HG03520 (cell line): Measurements from ENCODE around the gene TSACC.

Source experiments
- ATAC-seq: cut with Tn5 transposase; IDR thresholded peaks from one replicate; pipeline ENCODE4 v1.9.1; 2021; ENCODE audit warnings: mild to moderate bottlenecking, moderate library complexity; ENCODE audit not compliant: unreplicated experiment

Gene TSACC

GRCh38 chr1:156391701-156392100 lies 53.4 kb downstream of the TSACC start:
- no peak for ATAC-seq

- no peak for ATAC-seq
These were observed 54.1 kb downstream of the TSACC start for GRCh38 chr1:156392452-156392853.

GRCh38 chr1:156393095-156393494 lies 54.8 kb downstream of the TSACC start:
- no peak for ATAC-seq

GRCh38 chr1:156394082-156394481 lies 55.8 kb downstream of the TSACC start:
- no peak for ATAC-seq

- no peak for ATAC-seq
These were observed 56.6 kb downstream of the TSACC start for GRCh38 chr1:156394835-156395461.
